ENCODE results near the gene FGF11.

The FGF11 gene

DNA sequence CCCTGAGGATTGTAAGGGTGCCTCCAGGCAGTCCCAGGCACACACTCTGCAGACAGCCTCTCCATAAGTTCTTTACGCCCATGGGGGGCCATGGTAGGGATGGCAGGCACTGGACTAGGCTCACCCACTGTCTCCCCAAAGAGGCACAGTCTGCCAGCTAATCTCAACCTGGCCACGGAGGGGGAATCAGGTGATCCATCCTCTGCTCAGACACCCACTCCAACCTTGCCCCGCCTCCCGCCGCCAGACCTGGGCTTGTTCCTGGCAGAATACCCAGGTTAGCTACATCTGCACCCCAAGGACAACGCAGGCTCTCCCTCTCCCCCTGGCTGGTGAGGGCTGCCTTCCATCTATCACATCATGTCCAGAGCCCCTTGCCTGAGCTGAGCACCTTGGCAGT lies 30.4 kb upstream of the FGF11 start:
- H3K4me3 ChIP-seq (ENCODE audit: low read depth, low read length) = no peak overlapping the region
- no peak for DNase-seq (ENCODE audit: low read depth)
- TF ChIP-seq, protein P1, sequence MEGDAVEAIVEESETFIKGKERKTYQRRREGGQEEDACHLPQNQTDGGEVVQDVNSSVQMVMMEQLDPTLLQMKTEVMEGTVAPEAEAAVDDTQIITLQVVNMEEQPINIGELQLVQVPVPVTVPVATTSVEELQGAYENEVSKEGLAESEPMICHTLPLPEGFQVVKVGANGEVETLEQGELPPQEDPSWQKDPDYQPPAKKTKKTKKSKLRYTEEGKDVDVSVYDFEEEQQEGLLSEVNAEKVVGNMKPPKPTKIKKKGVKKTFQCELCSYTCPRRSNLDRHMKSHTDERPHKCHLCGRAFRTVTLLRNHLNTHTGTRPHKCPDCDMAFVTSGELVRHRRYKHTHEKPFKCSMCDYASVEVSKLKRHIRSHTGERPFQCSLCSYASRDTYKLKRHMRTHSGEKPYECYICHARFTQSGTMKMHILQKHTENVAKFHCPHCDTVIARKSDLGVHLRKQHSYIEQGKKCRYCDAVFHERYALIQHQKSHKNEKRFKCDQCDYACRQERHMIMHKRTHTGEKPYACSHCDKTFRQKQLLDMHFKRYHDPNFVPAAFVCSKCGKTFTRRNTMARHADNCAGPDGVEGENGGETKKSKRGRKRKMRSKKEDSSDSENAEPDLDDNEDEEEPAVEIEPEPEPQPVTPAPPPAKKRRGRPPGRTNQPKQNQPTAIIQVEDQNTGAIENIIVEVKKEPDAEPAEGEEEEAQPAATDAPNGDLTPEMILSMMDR (conservative IDR thresholded peaks at IDR 0.05; ENCODE audit: low read depth, low read length) = no peak

DNA sequence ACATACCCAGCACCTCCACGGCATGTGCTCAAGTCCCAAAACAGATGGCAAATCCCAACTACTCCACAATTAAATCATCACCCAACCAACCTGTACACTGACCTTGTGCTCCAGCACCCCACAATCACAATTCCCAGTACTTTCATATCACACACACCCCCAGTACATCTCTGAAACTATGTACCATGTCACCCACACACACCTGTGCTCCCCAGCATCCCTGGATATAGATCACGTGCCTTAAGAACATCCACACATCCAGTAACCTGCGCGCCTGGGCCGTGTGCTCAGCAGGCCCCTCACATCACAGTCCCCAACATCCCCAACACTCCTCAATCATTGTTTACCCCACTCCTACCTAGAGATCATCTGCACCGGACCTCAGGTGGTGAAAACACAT lies 29.6 kb upstream of the FGF11 start:
- no peak overlapping the region for H3K4me3 ChIP-seq (ENCODE audit: low read depth, low read length)
- TF ChIP-seq, protein P1 (conservative IDR thresholded peaks at IDR 0.05; ENCODE audit: low read depth, low read length) = no peak
- no peak for DNase-seq (ENCODE audit: low read depth)

DNA sequence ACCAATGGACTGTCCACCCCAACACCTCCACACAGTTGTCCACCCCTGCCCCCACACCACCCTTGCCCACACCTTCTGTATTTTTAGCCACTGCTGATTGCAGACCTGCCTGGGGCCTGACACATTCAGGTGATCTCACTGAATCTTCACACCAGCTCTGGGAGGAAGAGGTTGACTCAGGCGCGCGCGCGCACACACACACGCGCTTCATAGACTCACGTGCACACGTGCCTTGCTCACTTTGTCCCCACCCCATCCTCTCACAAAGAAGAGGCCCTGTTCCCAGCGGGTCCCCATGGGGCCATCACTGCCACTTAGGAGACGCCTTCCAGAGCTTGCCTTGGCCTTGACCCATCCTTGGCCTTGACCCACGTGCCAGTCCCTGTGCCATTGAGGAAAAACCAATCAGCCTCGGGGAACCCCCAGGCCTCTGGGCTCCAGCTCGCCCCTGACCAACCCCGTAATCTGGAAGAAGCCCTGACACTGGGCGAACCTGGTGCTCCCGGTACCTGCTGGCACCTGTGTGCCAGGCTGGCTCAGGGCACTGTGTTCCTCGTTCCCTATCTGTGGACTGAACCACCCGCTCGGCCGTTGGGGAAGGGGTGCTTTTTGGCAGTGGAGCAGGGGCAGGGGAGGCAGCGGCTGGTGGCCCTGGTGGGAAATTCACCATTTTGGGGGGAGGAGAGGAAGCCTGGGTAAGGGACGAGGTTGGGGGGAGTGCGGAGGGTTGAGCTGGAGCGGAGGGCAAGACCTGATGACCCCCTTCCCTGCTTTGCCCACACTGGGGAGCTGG lies 28.5 kb upstream of the FGF11 start:
- no peak for DNase-seq (ENCODE audit: low read depth)
- TF ChIP-seq, protein P1 (conservative IDR thresholded peaks at IDR 0.05; ENCODE audit: low read depth, low read length) = no peak
- no peak overlapping the region for H3K4me3 ChIP-seq (ENCODE audit: low read depth, low read length)

DNA sequence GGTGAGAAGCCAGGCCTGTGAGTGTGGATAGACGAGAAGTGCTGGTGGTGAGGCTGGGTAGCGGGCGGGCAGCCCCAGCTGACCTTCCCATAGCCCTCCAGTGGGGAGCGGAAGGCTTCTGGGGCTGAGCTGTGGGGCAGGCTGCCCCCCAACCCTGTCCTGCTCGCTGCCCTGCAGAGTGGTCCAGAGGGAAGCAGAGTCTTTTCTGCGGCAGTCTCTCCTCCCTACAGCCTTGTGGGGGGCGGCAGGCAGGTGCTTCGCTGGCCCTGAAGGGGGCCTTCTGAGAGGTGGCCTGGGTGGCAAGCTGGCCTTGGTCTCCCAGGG lies 27.9 kb upstream of the FGF11 start:
- TF ChIP-seq, protein P1 (conservative IDR thresholded peaks at IDR 0.05; ENCODE audit: low read depth, low read length) = no peak
- DNase-seq (ENCODE audit: low read depth) = no peak
- no peak overlapping the region for H3K4me3 ChIP-seq (ENCODE audit: low read depth, low read length)

DNA sequence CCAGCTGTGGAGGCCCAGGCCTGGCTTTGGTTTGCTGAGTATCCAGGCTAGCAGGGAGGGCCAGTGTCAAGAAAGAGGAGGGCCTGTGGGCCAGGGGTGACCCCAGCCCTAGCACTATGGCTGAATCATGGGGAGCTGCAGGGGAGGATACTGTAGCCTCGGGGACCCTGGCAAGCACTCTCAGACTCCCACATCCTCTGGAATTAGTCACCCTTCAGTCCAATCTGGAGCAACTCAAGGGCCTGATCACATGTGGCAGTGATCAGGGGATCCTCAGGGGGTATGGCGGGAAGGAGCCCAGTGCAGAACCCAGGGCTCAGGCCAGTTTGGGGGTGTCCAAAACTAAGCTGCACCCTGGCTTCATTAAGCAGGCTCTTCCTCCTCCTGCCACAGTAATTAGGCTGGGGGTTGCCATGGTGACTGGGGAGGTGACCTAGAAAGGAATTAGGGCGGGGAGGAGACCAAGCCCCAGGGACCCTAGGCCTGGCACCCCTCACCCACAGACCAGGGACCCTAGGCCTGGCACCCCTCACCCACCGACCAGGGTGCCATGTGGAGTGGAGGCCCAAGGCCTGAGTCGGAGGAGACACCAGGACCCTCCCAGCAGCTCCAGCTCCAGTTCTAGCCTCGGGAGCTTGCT lies 25.8 kb upstream of the FGF11 start:
- TF ChIP-seq, protein P1 (conservative IDR thresholded peaks at IDR 0.05; ENCODE audit: low read depth, low read length) = no peak
- DNase-seq (ENCODE audit: low read depth) = peak; percentile 42
- H3K4me3 ChIP-seq (ENCODE audit: low read depth, low read length) = no peak overlapping the region

DNA sequence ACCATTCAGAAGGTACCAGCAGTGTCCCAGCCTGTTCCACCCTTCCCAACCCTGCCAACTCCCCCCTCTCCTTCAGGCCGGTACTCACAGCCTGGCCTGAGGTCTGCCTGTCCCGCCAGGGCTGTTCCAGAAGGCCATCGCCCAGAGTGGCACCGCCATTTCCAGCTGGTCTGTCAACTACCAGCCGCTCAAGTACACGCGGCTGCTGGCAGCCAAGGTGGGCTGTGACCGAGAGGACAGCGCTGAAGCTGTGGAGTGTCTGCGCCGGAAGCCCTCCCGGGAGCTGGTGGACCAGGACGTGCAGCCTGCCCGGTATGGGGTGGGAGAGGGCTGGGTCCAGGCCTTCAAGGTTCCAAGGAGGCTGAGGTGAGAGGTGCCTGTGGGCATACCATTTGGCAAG lies 24.5 kb upstream of the FGF11 start:
- no peak for DNase-seq (ENCODE audit: low read depth)
- no peak overlapping the region for H3K4me3 ChIP-seq (ENCODE audit: low read depth, low read length)
- TF ChIP-seq, protein P1 (conservative IDR thresholded peaks at IDR 0.05; ENCODE audit: low read depth, low read length) = no peak

DNA sequence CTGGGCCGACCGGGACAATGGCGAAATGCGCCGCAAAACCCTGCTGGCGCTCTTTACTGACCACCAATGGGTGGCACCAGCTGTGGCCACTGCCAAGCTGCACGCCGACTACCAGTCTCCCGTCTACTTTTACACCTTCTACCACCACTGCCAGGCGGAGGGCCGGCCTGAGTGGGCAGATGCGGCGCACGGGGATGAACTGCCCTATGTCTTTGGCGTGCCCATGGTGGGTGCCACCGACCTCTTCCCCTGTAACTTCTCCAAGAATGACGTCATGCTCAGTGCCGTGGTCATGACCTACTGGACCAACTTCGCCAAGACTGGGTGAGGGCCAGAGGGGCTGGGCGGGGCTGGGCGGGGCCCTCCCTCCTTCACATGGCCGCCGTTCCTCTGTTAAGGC lies 23.5 kb upstream of the FGF11 start:
- TF ChIP-seq, protein P1 (conservative IDR thresholded peaks at IDR 0.05; ENCODE audit: low read depth, low read length) = no peak
- H3K4me3 ChIP-seq (ENCODE audit: low read depth, low read length) = no peak overlapping the region
- no peak for DNase-seq (ENCODE audit: low read depth)
